GM12865 (cell line): ENCODE measurements around the gene RREB1.

ENCODE experiments used
- DNase-seq: peaks from one replicate; pipeline ENCODE4 v3.0.0; 2010; ENCODE audit warnings: low read depth
- H3K4me3 ChIP-seq: 2 replicates; pipeline ENCODE4 v1.5.1; 2011; ENCODE audit warnings: mild to moderate bottlenecking, low read depth, low read length, control low read depth
- CTCF ChIP-seq: IDR thresholded peaks from 2 replicates; pipeline ENCODE4 v1.5.1; 2011; ENCODE audit warnings: low read length, control low read depth, low read depth, inconsistent platforms; ENCODE audit not compliant: insufficient read depth; ENCODE audit errors: missing control alignments

RREB1 gene

GRCh38 chr6:7194657-7195056 lies 86.9 kb downstream of the RREB1 start:
- TF ChIP-seq CTCF, result no peak
- H3K4me3 ChIP-seq, result no peak overlapping the region
- DNase-seq, result no peak

- DNase-seq, result no peak
- no peak for TF ChIP-seq CTCF
- no peak overlapping the region for H3K4me3 ChIP-seq
Measured at GRCh38 chr6:7195339-7196018, 87.7 kb downstream of the RREB1 start.

- DNase-seq, result no peak
- TF ChIP-seq CTCF, result no peak
- H3K4me3 ChIP-seq, result no peak overlapping the region
Measured at GRCh38 chr6:7196019-7196402, 88.2 kb downstream of the RREB1 start.

GRCh38 chr6:7196685-7197283 lies 89.0 kb downstream of the RREB1 start:
- no peak for DNase-seq
- H3K4me3 ChIP-seq, result no peak overlapping the region
- no peak for TF ChIP-seq CTCF

- no peak for TF ChIP-seq CTCF
- DNase-seq, result no peak
- no peak overlapping the region for H3K4me3 ChIP-seq
Measured at GRCh38 chr6:7197747-7198146, 90.0 kb downstream of the RREB1 start.

GRCh38 chr6:7198833-7199800 lies 91.4 kb downstream of the RREB1 start:
- no peak overlapping the region for H3K4me3 ChIP-seq
- TF ChIP-seq CTCF, result no peak
- DNase-seq, result no peak
